T47D (cell line): Measurements from ENCODE around the gene KIF4A.

Experiments
- DNase-seq, 2 experiments: peaks; one replicate each; pipeline versions ENCODE4 v3.0.0 to v3.0.0-alpha.2; 2011 to 2012; ENCODE audit warnings: low read depth in 1 of 2, low spot score in 1 of 2
- JUND ChIP-seq: IDR thresholded peaks from 2 replicates; pipeline ENCODE4 v1.6.1; 2012; ENCODE audit warnings: low read depth
- in situ Hi-C: cut with HindIII; loops from 2 replicates; pipeline ENCODE4 v1.10.0; 2016; ENCODE audit warnings: low sequenced_read_pairs, low pct_unique_long_range_greater_than_20kb

Gene KIF4A

DNA sequence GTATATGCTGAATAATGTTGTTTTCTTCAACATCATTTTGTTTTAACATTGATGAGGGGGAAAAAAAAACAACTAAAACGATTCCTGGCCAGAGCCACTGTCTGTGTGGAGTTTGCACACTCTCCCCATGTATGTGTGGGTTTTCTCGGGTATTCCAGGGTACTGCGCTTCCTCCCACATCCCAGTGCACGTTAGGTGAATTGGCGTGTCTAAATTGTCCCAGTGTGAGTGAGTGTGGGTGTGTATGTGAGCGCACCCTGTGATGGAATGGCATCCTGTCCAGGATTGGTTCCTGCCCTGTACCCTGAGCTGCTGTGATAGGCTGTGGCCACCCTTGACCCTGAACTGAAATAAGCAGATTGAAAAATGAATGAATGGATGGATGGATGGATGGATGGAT lies 152.3 kb downstream of the KIF4A start:
- no peak for DNase-seq
- TF ChIP-seq JUND = no peak
- in situ Hi-C loops = no loop called here

- in situ Hi-C loops = no loop called here
- no peak for DNase-seq
- TF ChIP-seq JUND = no peak
Measured at GRCh38 chrX:70444326-70444945, 154.5 kb downstream of the KIF4A start, which contains the start of gene DLG3. DLG3 (plus strand) TSS chrX:70444835; CDS start chrX:70445202, 367 bp downstream.

- no peak for DNase-seq
- in situ Hi-C loops = no loop called here
- no peak for TF ChIP-seq JUND
Measured at GRCh38 chrX:70444946-70445656, 155.2 kb downstream of the KIF4A start.

GRCh38 chrX:70445951-70446350 lies 156.0 kb downstream of the KIF4A start:
- TF ChIP-seq JUND = no peak
- no peak for DNase-seq
- in situ Hi-C loops = no loop called here

- in situ Hi-C loops = no loop called here
- TF ChIP-seq JUND = no peak
- no peak for DNase-seq
Measured at GRCh38 chrX:70446380-70447350, 156.8 kb downstream of the KIF4A start.

DNA sequence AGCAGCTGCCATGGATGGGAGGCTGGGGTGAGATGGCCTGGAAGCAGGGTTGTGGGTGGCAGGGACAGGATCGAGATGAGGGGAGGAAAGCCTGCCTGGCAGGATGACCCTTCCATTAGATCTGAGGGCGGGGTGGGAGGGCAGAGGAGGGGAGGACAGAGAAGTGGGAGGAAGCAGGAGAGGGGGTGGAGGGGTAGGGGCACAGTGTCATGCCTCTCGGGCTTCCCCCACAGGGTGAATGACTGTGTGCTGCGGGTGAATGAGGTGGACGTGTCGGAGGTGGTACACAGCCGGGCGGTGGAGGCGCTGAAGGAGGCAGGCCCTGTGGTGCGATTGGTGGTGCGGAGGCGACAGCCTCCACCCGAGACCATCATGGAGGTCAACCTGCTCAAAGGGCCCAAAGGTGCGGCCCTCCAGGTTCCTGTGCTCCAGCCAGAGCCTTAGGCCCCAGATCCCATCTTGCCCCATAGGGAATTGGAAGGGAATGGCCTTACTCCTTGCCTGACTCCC lies 159.6 kb downstream of the KIF4A start:
- no peak for DNase-seq
- in situ Hi-C loops = no loop called here
- no peak for TF ChIP-seq JUND

DNA sequence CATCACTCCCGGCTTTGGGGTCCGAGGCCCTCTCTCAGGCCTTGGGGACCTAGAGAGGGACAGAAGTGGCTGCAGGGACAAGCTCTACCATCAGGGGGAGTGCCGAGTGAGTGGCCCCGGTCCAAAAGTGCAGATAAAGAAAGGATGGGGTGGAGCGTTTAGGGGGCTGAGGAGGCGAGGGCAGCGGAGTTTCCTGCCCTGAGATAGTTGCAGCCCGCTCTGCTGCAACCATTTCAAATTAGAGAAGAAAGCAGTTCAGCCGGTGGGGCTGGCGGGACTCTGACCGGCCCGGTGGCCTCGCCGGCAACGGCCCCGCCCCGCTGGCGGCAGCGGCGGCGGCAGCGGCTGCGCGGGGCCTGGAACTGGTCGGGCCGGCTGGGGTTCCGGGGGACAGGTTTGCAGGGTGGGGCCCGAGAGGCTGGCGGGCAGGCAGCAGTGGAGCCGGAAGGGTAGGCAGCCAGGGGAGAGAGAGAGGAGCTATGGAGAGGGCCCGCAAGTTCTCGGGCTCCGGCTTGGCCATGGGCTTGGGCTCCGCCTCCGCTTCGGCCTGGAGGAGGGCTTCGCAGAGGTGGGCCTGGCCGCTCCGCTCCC lies 162.3 kb downstream of the KIF4A start:
- no peak for TF ChIP-seq JUND
- DNase-seq = peak; percentile 39 to 57
- in situ Hi-C loops = no loop called here

DNA sequence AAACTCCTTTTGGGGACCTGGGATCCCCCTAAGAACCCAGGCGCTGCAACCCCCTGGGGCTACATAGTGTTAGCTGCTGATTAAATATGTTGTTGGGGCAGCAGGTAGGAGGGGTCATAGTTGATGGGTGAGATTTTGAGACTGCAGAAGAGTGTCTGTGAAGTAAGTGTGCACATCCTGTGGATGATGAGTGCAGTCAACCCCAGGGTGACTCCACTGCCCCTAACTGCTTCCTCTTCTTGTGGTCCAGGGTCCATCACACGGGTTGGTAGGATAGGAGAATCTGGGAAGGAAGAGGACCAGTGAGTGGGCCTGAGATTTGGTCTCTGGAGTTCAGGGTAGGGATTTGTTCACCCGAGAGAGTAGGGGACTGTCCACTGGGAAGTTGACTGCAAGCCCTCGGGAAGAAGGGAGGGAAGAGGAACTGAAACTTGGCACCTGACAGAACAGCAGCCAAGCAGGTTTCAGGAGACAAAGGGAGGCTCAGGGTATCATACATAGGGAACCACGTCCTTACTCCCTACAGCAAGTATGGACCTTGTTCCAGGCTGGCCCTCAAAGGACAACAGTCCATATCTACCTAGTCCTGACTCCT lies 163.2 kb downstream of the KIF4A start:
- no peak for TF ChIP-seq JUND
- in situ Hi-C loops = no loop called here
- DNase-seq = no peak

DNA sequence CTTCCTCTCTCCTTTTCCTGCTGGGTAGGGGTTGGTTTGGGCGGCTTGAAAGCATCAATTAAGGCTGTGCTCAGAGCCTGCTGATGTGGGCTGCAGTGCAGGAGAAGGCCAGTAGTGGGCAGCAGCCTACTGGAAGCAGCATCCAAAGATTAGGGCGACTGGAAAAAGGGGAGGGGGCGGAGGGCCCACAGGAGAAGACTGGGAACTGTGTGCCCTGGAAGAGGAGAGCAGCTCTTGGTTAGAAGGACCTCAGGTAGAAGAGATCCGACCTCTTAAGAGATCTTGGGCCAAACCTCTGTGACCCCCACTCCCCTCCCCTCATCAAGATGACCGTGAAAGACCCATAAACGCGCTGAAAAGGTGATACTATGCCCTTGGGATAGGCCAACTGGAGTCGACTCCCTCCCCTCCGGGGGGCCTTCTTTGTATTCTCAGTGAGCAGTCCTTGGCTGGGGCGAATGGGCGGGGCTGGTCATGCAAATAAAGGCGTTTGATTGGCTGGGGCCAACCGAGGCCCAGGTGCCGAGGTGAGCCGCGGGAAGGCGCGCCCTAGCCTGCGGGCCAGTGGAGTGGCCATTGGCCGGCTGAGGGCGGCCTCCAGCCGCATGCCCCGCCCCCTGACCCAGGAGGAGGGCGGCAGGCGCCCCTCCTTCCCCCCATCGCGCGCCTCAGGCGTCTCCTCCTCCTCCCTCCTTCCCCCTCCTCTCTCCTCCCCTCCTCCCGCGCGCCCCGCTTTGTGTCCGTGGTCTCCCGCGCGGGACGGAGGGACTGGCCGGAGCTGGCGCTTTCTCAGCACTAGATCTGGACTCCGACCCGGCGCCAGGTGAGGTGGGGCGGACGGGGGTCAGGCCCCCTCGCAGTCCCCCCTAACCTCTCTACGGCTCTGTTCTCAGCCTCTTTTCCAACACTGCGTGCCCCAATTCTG lies 164.8 kb downstream of the KIF4A start:
- in situ Hi-C loops = no loop called here
- DNase-seq = peak; percentile 78 to 92
- no peak for TF ChIP-seq JUND

GRCh38 chrX:70455366-70456202 lies 165.7 kb downstream of the KIF4A start:
- no peak for TF ChIP-seq JUND
- peak in 1 of 2 experiments; percentile 63 for DNase-seq
- in situ Hi-C loops = no loop called here
